Left ventricle myocardium inferior (tissue), 1 donor: ENCODE measurements around the gene MAFB. TPM values are rescaled to one million over a fixed set of nuclear protein-coding genes. Genes with fewer than 3 reads are reported as not detected.

Source experiments
- DNase-seq: peaks from one replicate; pipeline ENCODE4 v3.0.0-alpha.2; 2020
- H3K27ac ChIP-seq: fragments of 200-600 bp; replicated peaks from 2 replicates; pipeline ENCODE4 v1.8.0; 2021
- H3K27me3 ChIP-seq: fragments of 200-600 bp; 2 replicates; pipeline ENCODE4 v1.8.0; 2021; ENCODE audit warnings: low read depth
- H3K36me3 ChIP-seq: fragments of 200-600 bp; 2 replicates; pipeline ENCODE4 v1.8.0; 2021
- H3K4me1 ChIP-seq: fragments of 200-600 bp; 2 replicates; pipeline ENCODE4 v1.8.0; 2021
- H3K4me3 ChIP-seq: fragments of 200-600 bp; 2 replicates; pipeline ENCODE4 v1.8.0; 2021; ENCODE audit warnings: mild to moderate bottlenecking, moderate library complexity
- H3K9me3 ChIP-seq: fragments of 200-600 bp; replicated peaks from 2 replicates; pipeline ENCODE4 v1.8.0; 2021
- CTCF ChIP-seq: fragments of 200-600 bp; IDR thresholded peaks from 2 replicates; pipeline ENCODE4 v1.8.0; 2021; ENCODE audit warnings: antibody characterized with exemption, mild to moderate bottlenecking, borderline replicate concordance
- intact Hi-C: fragments of 100-400 bp; cut with micrococcal nuclease; formaldehyde crosslinking; loops from one replicate; pipeline ENCODE4 v1.11.0; 2022
- total RNA-seq: library from RNA; stranded (reverse); fragmentation: NEBNext Ultra II Directional; extraction: Animal tissue kit (Norgen Biotek cat#: 25700); gene quantifications from one replicate; pipeline ENCODE4 v1.2.1, GENCODE V29; 2021
- donor health status: DM: no; HTN: yes; CAD: no; lungs with severe emphysema.

The MAFB gene
- total RNA-seq, 1 donor from 2014 or later: 10.2 TPM

GRCh38 chr20:40724566-40724965 is 35.5 kb upstream of the MAFB start:
- no peak overlapping the region for H3K27ac ChIP-seq
- peaks cover 18% of the 10 kb centered on the region for H3K27me3 ChIP-seq
- intact Hi-C loops: no loop called here
- no peak for TF ChIP-seq CTCF
- H3K4me1 ChIP-seq: no peaks in the 10 kb centered on the region
- H3K36me3 ChIP-seq: no peaks in the 10 kb centered on the region
- H3K9me3 ChIP-seq: peaks cover 11% of the 10 kb centered on the region
- no peak for DNase-seq
- no peak overlapping the region for H3K4me3 ChIP-seq

- DNase-seq: no peak
- intact Hi-C loops: no loop called here
Observed at GRCh38 chr20:40720826-40721225, 31.8 kb upstream of the MAFB start.

GRCh38 chr20:40720099-40720498 is 31.1 kb upstream of the MAFB start:
- Histone ChIP-seq H3K9me3 (no peaks in the 10 kb centered on the region), H3K27me3 (peaks cover 30% of the 10 kb centered on the region), H3K4me1 (no peaks in the 10 kb centered on the region), H3K27ac (no peak overlapping the region), H3K36me3 (no peaks in the 10 kb centered on the region), H3K4me3 (no peak overlapping the region)
- intact Hi-C loops: no loop called here
- no peak for DNase-seq
- no peak for TF ChIP-seq CTCF

More at GRCh38 chr20:40720826-40721225, 31.8 kb upstream of the MAFB start:
- H3K4me1 ChIP-seq: no peaks in the 10 kb centered on the region
- no peak for TF ChIP-seq CTCF
- no peak overlapping the region for H3K4me3 ChIP-seq
- no peak overlapping the region for H3K27ac ChIP-seq
- no peaks in the 10 kb centered on the region for H3K36me3 ChIP-seq
- no peaks in the 10 kb centered on the region for H3K9me3 ChIP-seq
- H3K27me3 ChIP-seq: peaks cover 24% of the 10 kb centered on the region

- H3K4me1 ChIP-seq: no peaks in the 10 kb centered on the region
- intact Hi-C loops: no loop called here
- TF ChIP-seq CTCF: no peak
- H3K27me3 ChIP-seq: peaks cover 36% of the 10 kb centered on the region
- H3K4me3 ChIP-seq: no peak overlapping the region
- H3K9me3 ChIP-seq: no peaks in the 10 kb centered on the region
- no peaks in the 10 kb centered on the region for H3K36me3 ChIP-seq
- DNase-seq: no peak
- H3K27ac ChIP-seq: no peak overlapping the region
Observed at GRCh38 chr20:40718982-40719729, 30.1 kb upstream of the MAFB start.

- no peak for TF ChIP-seq CTCF
- intact Hi-C loops: no loop called here
- no peak for DNase-seq
- Histone ChIP-seq H3K27ac (no peak overlapping the region), H3K9me3 (no peaks in the 10 kb centered on the region), H3K27me3 (peaks cover 36% of the 10 kb centered on the region), H3K36me3 (no peaks in the 10 kb centered on the region), H3K4me3 (no peak overlapping the region), H3K4me1 (no peaks in the 10 kb centered on the region)
Observed at GRCh38 chr20:40718214-40718977, 29.4 kb upstream of the MAFB start.
